Measurements from ENCODE around the gene GEMIN7.

DNA sequence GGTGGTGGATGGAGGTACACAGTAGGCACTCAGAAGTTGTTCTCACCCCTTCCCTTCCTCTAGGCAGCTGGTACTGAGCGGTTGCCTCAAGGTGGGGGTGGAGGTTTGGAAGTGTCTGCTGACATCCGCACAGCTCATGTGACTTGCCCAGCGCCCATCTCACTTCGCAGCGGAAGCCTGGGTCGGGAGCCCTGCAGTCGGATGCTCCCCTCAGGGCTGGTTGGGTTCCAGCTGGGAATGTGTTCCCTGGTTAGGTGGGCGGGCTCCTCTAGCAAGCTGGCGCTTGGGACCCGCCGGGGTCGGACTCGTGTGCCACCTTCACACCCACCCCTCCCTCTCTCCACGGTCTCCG lies 24.1 kb downstream of the GEMIN7 start:
- TF ChIP-seq, protein P1, sequence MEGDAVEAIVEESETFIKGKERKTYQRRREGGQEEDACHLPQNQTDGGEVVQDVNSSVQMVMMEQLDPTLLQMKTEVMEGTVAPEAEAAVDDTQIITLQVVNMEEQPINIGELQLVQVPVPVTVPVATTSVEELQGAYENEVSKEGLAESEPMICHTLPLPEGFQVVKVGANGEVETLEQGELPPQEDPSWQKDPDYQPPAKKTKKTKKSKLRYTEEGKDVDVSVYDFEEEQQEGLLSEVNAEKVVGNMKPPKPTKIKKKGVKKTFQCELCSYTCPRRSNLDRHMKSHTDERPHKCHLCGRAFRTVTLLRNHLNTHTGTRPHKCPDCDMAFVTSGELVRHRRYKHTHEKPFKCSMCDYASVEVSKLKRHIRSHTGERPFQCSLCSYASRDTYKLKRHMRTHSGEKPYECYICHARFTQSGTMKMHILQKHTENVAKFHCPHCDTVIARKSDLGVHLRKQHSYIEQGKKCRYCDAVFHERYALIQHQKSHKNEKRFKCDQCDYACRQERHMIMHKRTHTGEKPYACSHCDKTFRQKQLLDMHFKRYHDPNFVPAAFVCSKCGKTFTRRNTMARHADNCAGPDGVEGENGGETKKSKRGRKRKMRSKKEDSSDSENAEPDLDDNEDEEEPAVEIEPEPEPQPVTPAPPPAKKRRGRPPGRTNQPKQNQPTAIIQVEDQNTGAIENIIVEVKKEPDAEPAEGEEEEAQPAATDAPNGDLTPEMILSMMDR (IDR thresholded peaks at IDR 0.05; ENCODE audit: insufficient read depth, low read depth, low read length): no peak
- no peak for TF ChIP-seq EZH2 (IDR thresholded peaks at IDR 0.05; ENCODE audit: insufficient read depth, low read length)

Data from astrocyte (in vitro differentiated cells and primary cell).